ENCODE data around the gene RNF223. TPM values are rescaled to one million over a fixed set of nuclear protein-coding genes. Genes with fewer than 3 reads are reported as not detected.
"Not testable (repeated sequence)": the region's sequence is repeated elsewhere in the genome, so short reads cannot be mapped to it uniquely, and the experiment has no call there.

RNF223 gene
- total RNA-seq, 1 experiment from 2014 or later, result not detected

DNA sequence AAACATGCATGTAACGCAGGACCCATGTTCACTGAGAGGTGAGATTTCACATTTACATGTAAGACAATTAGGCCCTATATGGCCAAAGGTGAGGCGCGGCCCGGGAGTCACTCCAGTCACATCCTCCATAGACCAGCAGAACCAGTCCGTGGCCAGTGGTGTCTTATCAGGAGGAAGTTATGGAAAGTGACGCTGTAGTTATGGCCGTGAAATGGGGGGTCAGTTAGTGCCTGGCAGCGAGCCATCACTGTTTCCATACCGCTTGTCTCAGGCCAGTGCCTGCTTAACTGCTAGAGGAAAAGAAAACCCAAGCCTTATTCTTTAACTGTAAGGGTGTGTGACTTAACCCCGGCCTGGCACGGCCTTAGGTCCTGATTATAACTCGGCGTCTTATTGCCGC, 35.6 kb upstream of the RNF223 start:
- DNase-seq (ENCODE audit: low read depth), result no peak

DNA sequence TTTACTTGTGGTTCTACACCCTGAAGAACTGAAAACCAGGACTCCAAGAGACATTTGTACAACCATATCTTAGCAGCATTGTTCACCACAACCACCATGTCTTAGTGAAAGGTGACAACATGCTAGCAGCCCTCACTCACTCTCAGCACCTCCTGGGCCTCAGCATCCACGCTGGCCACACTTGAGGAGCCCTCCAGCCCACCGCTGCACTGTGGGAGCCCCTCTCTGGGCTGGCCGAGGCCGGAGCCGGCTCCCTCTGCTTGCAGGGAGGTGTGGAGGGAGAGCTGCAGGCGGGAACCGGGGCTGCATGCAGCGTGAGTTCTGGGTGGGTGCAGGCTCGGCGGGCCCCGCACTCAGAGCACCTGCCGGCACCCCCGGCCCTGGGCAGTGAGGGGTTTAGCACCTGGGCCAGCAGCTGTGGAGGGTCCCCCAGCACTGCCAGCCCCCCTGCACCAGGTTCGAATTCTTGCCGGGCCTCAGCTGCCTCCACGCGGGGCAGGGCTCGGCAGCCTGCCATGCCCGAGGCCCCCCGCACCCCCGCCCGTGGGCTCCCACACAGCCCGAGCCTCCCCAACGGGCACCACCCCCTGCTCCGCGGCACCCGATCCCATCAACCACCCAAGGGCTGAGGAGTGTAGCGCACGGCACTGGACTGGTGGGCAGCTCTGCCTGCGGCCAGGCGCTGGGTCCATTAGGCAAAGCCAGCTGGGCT, 32.6 kb upstream of the RNF223 start:
- DNase-seq (ENCODE audit: low read depth), result no peak

DNA sequence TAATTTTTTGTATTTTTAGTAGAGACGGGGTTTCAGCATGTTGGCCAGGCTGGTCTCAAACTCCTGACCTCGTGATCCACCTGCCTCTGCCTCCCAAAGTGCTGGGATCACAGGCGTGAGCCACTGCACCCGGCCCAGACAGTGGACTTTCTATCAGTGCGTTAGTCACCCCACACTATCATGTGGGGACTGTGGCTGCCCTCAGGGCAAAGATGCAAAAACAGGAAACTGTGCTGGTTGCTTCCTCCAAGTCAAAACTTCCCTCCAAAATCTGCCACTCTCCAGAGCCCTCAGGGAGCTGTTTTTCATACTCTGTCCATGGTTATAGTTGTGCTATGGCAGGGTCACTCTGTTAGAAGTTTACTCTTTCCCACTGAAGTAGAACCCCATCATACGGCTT, 30.0 kb upstream of the RNF223 start:
- peak; percentile 68 for DNase-seq (ENCODE audit: low read depth)

DNA sequence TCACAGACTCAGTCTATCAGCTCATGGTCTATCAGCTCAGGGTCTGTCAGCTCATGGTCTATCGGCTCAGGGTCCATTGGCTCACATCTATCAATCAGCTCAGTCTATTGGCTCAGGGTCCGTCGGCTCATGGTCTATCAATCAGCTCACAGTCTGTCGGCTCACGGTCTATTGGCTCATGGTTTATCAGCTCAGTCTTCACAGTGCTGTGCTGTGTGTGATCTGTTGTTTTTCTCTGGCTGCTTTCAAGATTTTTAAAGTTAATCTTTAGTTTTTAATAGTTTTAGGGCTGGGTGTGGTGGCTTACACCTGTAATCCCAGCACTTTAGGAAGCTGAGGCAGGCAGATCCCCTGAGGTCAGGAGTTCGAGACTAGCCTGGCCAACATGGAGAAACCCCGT, 27.4 kb upstream of the RNF223 start:
- DNase-seq (ENCODE audit: low read depth), result no peak

DNA sequence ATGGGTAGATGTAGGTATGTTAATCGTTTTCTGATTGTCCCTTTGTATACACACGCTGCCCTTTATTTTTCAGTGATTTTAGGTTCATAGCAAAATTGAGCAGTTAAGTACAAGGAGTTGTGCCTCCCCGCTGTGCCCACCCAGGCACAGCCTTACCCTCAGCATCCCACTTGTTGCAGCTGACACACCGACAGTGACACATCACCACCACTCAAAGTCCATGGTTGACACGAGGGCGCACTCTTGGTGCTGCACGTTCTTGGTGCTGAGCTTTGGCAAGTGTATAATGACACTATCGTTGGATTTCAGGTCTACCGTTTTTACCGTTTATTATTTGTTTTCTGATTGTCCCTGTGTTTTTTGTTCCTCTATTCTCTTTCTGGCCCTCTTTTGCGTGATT, 26.2 kb upstream of the RNF223 start:
- DNase-seq (ENCODE audit: low read depth), result no peak

DNA sequence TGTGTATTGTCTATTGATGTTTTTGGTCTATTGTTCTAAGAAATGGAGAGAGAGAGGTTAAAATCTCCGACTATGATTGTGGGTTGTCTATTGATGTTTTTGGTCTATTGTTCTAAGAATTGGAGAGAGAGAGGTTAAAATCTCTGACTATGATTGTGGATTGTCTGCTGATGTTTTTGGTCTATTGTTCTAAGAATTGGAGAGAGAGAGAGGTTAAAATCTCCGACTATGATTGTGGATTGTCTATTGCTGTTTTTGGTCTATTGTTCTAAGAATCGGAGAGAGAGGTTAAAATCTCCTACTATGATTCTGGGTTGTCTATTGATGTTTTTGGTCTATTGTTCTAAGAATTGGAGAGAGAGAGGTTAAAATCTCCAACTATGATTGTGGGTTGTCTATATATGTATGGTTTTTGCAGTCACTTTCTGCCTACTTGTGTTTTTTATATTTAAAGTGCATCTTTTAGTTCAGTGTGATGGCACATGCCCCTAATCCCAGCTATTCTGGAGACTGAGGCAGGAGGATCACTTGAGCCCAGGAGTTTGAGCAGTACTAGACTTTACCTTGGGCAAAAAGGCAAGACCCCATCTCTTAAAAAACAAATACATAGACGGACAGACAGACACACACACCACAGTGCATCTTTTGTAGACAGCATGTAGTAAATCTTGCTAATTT, 25.5 kb upstream of the RNF223 start:
- DNase-seq (ENCODE audit: low read depth), result no peak

DNA sequence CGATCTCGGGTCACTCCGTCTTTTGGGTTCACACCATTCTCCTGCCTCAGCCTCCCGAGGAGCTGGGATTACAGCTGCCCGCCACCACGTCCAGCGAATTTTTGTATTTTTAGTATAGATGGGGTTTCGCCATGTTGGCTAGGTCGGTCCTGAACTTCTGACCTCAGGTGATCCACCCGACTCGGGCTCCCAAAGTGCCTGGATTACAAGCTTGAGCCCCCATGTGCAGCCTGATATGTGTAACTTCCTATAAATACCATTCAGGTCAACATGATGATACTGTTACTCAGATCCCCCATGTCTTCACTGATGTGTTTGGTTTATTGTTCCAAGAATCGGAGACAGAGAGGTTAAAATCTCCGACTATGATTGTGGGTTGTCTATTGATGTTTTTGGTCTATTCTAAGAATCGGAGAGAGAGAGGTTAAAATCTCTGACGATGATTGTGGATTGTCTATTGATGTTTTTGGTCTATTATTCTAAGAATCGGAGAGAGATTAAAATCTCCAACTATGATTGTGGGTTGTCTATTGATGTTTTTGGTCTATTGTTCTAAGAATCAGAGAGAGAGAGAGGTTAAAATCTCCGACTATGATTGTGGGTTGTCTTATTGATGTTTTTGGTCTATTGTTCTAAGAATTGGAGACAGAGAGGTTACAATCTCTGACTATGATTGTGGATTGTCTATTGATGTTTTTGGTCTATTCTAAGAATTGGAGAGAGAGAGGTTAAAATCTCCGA, 24.7 kb upstream of the RNF223 start:
- no peak for DNase-seq (ENCODE audit: low read depth)

DNA sequence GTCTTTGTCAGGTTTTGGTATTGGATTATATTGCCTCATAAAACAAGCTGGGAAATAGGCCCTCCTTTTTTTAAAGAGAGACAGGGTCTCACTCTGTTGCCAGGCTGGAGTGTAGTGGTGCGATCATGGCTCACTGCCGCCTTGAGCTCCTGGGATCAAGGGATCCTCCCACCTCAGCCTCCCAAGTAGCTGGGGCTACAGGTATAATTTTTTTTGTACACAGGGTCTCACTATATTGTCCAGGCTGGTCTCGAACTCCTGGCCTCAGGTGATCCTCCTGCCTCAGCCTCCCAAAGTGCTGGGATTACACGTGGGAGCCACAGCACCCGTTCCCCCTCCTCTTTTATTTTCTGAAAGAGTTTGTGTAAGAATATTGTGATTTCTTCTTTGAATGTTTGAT, 22.0 kb upstream of the RNF223 start:
- not testable (repeated sequence) for DNase-seq (ENCODE audit: low read depth)

DNA sequence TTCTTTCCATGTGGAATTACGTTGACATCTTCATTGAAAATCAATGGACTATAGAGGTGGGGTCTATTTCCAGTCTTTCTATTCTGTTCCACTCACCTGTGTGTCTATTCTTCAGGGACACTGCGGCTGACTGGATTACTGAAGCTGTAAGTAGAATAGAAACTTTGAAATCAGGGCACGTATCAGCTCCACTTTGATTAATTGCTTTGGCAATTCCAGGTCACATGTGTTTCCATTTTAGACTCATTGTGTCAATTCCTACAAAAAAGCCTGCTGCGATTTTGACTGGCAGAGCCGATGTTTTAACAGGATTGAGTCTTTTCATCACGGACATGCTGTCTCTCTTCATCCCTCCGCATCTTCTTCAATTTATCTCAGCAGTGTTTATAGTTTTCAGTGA, 20.9 kb upstream of the RNF223 start:
- no peak for DNase-seq (ENCODE audit: low read depth)

DNA sequence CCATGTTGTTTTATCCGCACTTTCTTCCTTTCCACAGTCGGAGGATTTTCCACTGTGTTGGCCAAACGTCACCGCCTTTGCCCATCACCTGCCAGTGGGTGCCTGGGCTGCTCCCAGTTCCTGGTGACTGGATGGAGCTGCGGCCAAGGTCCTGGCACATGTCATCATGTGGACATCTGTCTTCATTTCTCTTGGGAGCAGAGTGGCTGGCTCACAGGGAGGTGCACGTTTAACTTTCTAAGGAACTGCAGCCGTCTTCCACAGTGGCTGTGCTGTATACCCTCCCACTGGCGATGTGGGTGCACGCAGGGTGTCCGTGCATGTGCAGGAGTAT, 19.5 kb upstream of the RNF223 start:
- DNase-seq (ENCODE audit: low read depth), result no peak

DNA sequence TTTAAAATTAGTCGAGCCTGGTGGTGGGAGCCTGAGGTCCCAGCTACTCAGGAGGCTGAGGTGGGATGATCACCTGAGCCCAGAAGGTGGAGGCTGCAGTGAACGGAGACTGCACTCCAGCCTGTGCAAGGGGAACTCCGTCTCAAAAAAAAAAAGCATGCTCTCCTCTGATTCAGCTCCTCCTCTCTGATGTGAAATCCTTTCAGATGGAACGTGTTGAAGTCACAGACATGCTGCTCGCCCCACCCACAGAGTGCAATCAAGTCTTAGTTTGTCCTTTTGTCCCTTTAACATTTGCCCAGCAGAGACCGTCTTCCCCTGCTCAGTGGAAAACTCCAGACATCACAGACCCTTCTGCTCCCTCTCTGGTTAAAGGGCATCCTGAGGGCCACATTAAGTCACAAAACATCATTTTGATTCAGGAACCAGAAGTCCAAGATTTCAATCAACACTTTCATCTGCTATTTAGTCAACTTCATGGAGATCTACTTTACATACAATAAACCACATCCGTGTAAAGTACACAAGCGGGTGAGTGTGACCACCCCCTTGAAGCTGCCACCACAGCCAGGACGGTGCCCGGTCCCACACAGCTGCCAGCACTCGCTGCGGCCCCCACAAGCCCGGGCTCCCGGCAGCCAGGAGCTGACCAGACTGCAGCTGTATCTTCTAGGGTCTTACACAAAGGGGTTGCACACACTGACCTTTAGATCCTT, 18.9 kb upstream of the RNF223 start:
- no peak for DNase-seq (ENCODE audit: low read depth)

DNA sequence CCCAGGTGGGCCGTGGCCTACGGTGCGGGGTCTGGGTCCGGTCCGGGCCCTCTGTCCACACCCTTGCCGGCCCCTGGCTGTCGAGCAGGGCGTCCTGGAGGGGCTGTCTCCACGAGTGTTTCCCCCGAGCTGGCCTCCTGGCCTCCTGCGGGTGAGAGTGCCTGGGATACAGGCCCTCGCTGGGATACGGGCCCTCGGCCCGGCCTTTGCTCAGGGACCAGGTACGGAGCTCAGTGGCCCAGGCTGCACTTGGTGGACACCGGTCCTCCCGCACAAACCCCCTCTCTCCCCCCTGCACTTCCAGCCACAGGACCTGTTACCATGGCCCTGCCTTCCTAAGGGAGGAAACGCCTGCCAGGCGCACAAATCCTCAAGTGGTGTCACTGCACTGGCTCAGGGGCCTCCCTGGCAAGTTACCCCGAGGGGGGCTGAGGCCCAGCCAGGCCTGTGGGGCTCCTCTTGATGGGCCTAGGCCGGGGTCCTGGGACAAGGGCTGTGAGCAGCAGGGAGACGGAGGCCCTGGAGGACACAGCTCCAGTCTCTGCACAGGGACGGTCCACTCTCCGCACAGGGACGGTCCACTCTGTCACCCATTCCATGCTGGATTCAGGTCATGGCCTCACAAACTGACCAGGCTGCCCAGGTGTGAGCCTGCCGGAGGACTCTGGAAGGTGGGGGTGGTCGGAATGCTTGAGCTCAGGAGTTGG, 18.2 kb upstream of the RNF223 start:
- DNase-seq (ENCODE audit: low read depth), result no peak

DNA sequence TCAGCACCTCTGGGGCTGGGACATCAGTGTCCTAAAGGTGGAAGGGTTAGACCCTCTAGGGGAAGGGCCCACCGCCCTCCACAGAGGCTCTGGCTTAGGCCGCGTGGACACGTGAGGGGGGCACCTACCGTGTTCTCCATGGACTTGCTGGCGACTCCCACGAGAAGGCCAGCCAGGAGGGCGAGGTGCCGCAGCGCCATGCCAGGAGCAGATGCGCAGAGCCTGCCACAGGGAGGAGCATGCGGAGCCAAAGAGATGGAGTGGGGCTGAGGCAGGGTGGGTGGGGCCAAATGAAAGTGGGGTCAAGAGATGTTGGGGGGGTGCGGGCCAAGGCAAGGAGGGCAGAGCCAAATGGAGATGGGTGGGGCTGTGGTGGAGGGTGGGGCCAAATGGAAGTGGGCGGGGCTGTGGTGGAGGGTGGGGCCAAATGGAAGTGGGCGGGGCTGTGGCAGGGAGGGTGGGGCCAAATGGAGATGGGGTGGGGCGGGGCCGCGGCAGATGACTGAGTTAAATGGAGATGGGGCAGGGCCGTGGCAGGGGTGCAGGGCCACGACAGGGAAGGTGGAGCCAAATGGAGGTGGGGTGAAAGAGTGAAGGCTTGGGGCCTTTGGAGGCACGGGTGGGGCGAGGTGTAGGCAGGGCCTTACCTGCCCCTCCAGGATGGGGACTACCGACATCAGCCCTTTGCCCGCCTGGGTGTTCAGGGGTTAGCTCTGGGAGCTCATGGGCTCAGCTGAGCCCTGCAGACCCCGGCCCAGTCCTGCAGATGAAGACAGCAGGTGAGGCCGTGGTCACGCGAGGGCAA, 17.4 kb upstream of the RNF223 start:
- no peak for DNase-seq (ENCODE audit: low read depth)

DNA sequence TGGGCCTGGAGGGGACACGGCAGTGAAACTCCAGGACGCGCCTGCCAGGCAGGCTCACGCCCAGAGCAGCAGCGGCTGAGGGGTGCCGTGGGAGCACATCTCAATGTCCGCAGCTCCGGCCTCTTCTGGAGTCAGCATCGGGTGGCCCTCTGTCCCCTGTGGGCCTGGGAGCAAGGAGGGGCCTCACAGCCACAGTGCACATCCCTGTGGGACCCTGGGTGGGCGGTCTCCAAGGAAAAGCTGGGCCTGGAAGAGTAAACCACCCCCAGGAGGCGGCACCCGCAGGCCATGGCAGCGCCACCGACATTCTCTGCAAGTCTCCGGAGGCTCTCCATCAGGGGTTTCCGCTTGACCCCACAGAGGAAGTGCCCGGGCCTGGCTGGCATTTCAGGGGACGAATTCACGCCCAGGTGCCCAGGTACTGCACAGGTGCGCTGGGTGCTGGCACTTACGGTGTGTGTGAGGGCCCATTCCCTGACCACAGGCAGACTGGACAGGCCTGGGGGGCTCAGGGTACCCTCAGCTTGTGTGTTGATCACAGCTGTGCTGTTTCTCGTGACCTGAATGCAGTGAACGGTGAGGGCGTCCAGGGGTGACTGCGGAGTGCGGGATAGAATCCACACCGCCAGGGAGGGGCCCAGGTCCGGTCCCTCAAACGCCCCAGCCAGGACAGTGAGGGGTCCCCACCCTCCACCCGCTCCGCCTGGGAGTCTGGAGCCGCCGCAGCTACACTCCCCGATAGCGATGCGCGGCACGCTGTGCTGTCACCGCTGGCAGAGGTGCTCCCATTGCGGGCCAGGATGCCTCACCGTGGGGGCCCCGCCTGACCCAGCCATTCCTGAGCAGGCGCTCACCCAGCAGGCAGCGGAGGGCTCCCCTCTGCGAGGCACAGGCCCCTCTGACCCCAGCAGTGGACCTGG, 16.6 kb upstream of the RNF223 start:
- no peak for DNase-seq (ENCODE audit: low read depth)

DNA sequence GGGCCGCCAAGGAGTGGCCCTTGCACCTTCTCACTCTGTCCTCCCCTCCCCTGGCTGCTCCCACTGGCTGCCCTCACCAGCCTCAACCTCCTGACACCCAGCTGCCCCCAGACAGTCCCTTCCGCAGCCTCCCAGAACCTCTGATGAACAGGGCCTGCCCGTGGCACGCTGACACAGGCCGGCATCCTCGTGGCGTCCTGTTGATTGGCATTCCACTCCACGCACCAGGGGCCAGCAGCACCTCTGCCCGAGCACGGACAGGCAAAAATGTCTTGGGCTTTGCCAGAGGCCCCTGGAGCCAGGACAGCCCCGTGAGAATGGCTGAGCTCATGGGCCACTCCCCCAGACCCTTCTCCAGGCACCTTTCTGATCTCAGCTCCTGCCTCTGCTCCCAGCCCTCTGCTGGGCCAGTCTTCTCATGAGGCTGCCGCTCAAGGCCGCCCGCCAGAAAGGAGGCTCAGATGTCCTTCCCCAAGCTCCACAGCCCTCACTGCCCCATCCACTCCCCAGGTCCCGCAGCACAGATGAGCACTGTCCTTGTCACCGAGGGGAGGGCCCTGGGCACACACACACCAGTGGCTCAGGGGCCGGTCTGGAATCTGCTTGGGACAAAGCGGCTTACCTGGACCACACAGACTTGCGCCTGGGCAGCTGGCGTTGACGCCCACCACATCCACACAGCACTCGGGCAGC, 15.8 kb upstream of the RNF223 start:
- no peak for DNase-seq (ENCODE audit: low read depth)

DNA sequence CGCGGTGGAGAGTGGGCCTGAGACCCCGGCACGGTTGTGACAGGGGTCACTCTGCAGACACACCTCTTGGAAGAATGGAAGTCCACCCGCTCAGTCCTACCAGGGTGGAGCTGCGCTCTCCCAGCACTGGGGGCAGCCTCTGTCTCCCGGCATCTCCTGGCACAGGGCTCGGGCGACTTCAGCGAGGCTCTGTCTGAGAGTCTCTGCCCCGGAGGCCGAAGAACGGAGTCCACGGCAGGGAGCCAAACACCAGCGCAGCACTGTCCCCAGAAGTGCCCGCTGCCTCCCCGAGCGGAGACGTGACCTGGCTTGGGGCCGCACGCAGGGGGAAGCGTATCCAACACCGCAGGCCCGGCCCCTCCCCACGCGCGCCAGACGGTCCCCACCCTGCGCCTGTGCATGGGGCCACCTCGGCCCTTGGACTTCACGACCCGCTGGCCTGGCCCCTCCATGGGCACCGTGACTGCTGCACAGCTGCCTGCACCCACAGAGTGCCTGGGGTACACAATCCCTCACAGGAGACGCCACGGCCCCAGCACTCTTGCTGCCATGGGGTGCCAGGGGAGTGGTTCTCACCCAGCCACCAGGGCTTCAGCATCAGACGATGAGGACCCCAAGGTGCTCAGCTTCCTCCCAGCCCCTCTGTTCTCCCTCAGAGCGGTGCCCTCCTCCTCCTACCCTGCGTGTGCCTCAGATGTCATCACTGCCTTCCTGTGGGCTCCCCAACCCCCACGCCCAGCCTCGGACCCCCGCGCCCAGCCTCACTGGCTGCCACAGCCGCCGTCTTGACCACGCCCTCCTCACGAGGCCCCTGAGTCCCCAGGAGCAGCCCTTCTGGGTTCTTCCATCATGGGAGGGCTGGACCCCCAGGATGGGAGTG, 14.9 kb upstream of the RNF223 start:
- DNase-seq (ENCODE audit: low read depth), result no peak

DNA sequence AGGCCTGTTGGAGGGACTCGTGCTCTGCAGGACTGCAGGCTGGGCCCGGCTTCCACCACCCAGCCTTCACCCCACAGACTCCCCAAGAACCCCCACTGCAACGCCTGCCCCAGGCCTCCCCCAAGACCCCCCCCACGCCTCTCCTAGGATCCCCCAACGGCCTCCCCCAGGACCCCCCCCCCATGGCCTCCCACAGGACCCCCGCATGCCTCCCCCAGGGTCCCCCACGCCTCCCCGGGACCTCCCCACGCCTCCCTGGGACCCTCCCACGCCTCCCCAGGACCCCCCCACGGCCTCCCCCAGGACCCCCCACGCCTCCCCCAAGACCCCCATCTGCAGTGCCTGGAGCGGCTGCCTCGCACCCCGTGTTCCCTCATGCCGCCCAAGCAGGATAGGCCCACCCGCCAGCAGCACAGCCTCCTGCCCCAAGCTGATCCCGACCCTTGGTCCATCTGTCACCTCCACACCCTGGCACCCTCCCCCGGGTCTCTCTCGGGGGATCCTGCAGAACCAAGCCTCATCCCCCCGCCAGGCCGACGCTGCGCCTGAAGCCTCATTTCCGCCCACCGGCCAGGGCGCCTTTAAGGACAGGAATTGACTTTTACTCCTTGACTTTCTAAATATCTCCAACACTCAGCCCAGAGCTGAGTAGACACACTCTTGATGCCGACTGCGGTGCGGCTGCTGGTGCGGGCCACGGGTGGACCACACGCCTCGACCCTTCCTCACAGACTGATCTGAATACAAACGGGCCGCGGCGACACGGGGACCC, 14.1 kb upstream of the RNF223 start:
- DNase-seq (ENCODE audit: low read depth), result no peak
